ENCODE results near the gene GORAB. TPM values are rescaled to one million over a fixed set of nuclear protein-coding genes. Genes with fewer than 3 reads are reported as not detected.

Gene GORAB
- total and polyA plus RNA-seq, 10 of the 15 experiments (the other 5 are each of a cell fraction or from before 2014, with no cell fraction given), result 5.5 to 38.6 (median 10.3) TPM

DNA sequence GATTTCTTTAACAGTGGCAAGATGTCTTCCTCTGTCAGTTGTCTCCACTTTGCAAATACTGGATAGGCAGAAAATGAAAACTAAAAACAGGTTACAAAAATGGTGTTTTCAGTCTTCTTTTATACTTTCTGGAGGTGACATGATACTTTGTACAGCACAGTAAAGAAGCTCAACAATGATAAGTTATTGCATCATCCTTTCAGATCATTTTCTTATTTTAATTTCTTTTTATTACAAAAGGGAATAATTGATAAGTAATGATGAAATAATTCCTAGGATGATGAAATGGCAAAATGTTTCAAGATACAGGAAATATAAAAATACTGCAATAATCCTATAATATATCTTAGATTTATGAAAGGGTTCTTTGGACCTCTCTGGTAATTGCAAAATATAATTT is 16.5 kb downstream of the GORAB start:
- ChIA-PET POLR2A (no interaction called here), RAD21 (ENCODE audit: unreplicated experiment) (no interaction called here), SMC1A (ENCODE audit: uncharacterized antibody, unreplicated experiment) (interaction anchor here (0.7 to 1.5 kb wide), 4 partner anchors 15 to 499 kb away, joined by 3 to 4 read pairs (median 4); no protein-coding TSS in a partner anchor)
- no peak for TF ChIP-seq POLR2AphosphoS2 (IDR thresholded peaks at IDR 0.05; ENCODE audit: low read depth, low read length)
- TF ChIP-seq, protein P1, sequence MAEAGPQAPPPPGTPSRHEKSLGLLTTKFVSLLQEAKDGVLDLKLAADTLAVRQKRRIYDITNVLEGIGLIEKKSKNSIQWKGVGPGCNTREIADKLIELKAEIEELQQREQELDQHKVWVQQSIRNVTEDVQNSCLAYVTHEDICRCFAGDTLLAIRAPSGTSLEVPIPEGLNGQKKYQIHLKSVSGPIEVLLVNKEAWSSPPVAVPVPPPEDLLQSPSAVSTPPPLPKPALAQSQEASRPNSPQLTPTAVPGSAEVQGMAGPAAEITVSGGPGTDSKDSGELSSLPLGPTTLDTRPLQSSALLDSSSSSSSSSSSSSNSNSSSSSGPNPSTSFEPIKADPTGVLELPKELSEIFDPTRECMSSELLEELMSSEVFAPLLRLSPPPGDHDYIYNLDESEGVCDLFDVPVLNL (IDR thresholded peaks at IDR 0.05; ENCODE audit: low read depth, low read length), result no peak
- TF ChIP-seq ESRRA (IDR thresholded peaks at IDR 0.05; ENCODE audit: low read length), result no peak
- no peak for TF ChIP-seq IKZF2 (IDR thresholded peaks at IDR 0.05)
- no peak for TF ChIP-seq SUZ12 (IDR thresholded peaks at IDR 0.05; ENCODE audit: unreplicated experiment)
- TF ChIP-seq, protein P2, sequence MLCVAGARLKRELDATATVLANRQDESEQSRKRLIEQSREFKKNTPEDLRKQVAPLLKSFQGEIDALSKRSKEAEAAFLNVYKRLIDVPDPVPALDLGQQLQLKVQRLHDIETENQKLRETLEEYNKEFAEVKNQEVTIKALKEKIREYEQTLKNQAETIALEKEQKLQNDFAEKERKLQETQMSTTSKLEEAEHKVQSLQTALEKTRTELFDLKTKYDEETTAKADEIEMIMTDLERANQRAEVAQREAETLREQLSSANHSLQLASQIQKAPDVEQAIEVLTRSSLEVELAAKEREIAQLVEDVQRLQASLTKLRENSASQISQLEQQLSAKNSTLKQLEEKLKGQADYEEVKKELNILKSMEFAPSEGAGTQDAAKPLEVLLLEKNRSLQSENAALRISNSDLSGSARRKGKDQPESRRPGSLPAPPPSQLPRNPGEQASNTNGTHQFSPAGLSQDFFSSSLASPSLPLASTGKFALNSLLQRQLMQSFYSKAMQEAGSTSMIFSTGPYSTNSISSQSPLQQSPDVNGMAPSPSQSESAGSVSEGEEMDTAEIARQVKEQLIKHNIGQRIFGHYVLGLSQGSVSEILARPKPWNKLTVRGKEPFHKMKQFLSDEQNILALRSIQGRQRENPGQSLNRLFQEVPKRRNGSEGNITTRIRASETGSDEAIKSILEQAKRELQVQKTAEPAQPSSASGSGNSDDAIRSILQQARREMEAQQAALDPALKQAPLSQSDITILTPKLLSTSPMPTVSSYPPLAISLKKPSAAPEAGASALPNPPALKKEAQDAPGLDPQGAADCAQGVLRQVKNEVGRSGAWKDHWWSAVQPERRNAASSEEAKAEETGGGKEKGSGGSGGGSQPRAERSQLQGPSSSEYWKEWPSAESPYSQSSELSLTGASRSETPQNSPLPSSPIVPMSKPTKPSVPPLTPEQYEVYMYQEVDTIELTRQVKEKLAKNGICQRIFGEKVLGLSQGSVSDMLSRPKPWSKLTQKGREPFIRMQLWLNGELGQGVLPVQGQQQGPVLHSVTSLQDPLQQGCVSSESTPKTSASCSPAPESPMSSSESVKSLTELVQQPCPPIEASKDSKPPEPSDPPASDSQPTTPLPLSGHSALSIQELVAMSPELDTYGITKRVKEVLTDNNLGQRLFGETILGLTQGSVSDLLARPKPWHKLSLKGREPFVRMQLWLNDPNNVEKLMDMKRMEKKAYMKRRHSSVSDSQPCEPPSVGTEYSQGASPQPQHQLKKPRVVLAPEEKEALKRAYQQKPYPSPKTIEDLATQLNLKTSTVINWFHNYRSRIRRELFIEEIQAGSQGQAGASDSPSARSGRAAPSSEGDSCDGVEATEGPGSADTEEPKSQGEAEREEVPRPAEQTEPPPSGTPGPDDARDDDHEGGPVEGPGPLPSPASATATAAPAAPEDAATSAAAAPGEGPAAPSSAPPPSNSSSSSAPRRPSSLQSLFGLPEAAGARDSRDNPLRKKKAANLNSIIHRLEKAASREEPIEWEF (IDR thresholded peaks at IDR 0.05; ENCODE audit: insufficient replicate concordance, low read depth, low read length), result no peak
- TF ChIP-seq, protein P3, sequence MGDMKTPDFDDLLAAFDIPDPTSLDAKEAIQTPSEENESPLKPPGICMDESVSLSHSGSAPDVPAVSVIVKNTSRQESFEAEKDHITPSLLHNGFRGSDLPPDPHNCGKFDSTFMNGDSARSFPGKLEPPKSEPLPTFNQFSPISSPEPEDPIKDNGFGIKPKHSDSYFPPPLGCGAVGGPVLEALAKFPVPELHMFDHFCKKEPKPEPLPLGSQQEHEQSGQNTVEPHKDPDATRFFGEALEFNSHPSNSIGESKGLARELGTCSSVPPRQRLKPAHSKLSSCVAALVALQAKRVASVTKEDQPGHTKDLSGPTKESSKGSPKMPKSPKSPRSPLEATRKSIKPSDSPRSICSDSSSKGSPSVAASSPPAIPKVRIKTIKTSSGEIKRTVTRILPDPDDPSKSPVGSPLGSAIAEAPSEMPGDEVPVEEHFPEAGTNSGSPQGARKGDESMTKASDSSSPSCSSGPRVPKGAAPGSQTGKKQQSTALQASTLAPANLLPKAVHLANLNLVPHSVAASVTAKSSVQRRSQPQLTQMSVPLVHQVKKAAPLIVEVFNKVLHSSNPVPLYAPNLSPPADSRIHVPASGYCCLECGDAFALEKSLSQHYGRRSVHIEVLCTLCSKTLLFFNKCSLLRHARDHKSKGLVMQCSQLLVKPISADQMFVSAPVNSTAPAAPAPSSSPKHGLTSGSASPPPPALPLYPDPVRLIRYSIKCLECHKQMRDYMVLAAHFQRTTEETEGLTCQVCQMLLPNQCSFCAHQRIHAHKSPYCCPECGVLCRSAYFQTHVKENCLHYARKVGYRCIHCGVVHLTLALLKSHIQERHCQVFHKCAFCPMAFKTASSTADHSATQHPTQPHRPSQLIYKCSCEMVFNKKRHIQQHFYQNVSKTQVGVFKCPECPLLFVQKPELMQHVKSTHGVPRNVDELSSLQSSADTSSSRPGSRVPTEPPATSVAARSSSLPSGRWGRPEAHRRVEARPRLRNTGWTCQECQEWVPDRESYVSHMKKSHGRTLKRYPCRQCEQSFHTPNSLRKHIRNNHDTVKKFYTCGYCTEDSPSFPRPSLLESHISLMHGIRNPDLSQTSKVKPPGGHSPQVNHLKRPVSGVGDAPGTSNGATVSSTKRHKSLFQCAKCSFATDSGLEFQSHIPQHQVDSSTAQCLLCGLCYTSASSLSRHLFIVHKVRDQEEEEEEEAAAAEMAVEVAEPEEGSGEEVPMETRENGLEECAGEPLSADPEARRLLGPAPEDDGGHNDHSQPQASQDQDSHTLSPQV (IDR thresholded peaks at IDR 0.05), result no peak
- no peak for TF ChIP-seq MYB (IDR thresholded peaks at IDR 0.05; ENCODE audit: borderline replicate concordance, low read depth, low read length)
- TF ChIP-seq, protein P4, sequence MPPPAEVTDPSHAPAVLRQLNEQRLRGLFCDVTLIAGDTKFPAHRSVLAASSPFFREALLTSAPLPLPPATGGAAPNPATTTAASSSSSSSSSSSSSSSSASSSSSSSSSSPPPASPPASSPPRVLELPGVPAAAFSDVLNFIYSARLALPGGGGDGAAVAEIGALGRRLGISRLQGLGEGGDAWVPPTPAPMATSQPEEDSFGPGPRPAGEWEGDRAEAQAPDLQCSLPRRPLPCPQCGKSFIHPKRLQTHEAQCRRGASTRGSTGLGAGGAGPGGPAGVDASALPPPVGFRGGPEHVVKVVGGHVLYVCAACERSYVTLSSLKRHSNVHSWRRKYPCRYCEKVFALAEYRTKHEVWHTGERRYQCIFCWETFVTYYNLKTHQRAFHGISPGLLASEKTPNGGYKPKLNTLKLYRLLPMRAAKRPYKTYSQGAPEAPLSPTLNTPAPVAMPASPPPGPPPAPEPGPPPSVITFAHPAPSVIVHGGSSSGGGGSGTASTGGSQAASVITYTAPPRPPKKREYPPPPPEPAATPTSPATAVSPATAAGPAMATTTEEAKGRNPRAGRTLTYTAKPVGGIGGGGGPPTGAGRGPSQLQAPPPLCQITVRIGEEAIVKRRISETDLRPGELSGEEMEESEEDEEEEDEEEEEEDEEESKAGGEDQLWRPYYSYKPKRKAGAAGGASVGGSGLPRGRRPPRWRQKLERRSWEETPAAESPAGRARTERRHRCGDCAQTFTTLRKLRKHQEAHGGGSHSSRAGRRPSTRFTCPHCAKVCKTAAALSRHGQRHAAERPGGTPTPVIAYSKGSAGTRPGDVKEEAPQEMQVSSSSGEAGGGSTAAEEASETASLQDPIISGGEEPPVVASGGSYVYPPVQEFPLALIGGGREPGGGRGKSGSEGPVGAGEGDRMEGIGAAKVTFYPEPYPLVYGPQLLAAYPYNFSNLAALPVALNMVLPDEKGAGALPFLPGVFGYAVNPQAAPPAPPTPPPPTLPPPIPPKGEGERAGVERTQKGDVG (CRISPR knock-in tag; IDR thresholded peaks at IDR 0.05), result no peak
- TF ChIP-seq DPF2 (IDR thresholded peaks at IDR 0.05), result no peak
- no peak for TF ChIP-seq FOS (IDR thresholded peaks at IDR 0.05; ENCODE audit: borderline replicate concordance, extremely low read depth, insufficient read length)

More for the DNA sequence above, 16.5 kb downstream of the GORAB start:
- DNase-seq (ENCODE audit: low read depth, low spot score) (no peak), ATAC-seq (no peak), FAIRE-seq (no peak)
- no TSS peak for BruUV-seq (replicated peaks)
- Histone ChIP-seq H3K27ac (ENCODE audit: control insufficient read depth, insufficient read depth) (no peak overlapping the region), H3K4me1 (ENCODE audit: control insufficient read depth, insufficient read depth, low read length) (no peaks in the 10 kb centered on the region), H3K79me2 (ENCODE audit: control insufficient read depth, insufficient read depth, low read length) (no peaks in the 10 kb centered on the region), H3K4me2 (ENCODE audit: control insufficient read depth, insufficient read depth) (no peak overlapping the region), H2AFZ (ENCODE audit: control insufficient read depth, low read depth, low read length) (no peak overlapping the region), H3K4me3 (no peak overlapping the region), H3K9ac (ENCODE audit: control insufficient read depth, insufficient read depth, low read length) (no peak overlapping the region), H3K9me3 (replicated peaks; ENCODE audit: control insufficient read depth, insufficient read depth, low read length) (no peaks in the 10 kb centered on the region; the same call in 1 of the 3 replicates), H3K36me3 (ENCODE audit: control insufficient read depth in 2 of 2, insufficient read depth in 2 of 2, low read length in 1 of 2) (peaks cover 0 to 31% of the 10 kb centered on the region in 2 experiments), H3K27me3 (replicated peaks in 1 of 2; ENCODE audit: control insufficient read depth in 2 of 2, insufficient read depth in 2 of 2, low read length in 1 of 2) (no peaks in the 10 kb centered on the region), H4K20me1 (ENCODE audit: control insufficient read depth, insufficient read depth) (no peaks in the 10 kb centered on the region)
- in situ Hi-C loops (cut with MboI), result no loop called here
- CTCF ChIA-PET, result interaction anchor here (0.9 kb wide), 1 partner anchor 9 kb away, joined by 4 read pairs; no protein-coding TSS in a partner anchor
- intact Hi-C loops (cut with micrococcal nuclease; ENCODE audit: unreplicated experiment), result no loop called here
